Suprapubic skin (tissue), 4 donors: ENCODE measurements around the gene LRCH1. TPM values are rescaled to one million over a fixed set of nuclear protein-coding genes. Genes with fewer than 3 reads are reported as not detected.

Source experiments
- DNase-seq, 2 donors: peaks; one replicate each; pipeline ENCODE4 v3.0.0-alpha.2; 2019; ENCODE audit warnings: low spot score in 2 of 2
- H3K27ac ChIP-seq: fragments of 200-600 bp; sonication (generic); one replicate; pipeline ENCODE4 v1.5.1; 2019
- H3K27me3 ChIP-seq: fragments of 200-600 bp; sonication (generic); one replicate; pipeline ENCODE4 v1.5.1; 2019
- H3K36me3 ChIP-seq: fragments of 200-600 bp; sonication (generic); one replicate; pipeline ENCODE4 v1.5.1; 2019
- H3K4me1 ChIP-seq: fragments of 200-600 bp; sonication (generic); one replicate; pipeline ENCODE4 v1.5.1; 2019
- H3K4me3 ChIP-seq: fragments of 200-600 bp; sonication (generic); one replicate; pipeline ENCODE4 v1.5.1; 2019; ENCODE audit warnings: mild to moderate bottlenecking
- H3K9me3 ChIP-seq: fragments of 200-600 bp; sonication (generic); one replicate; pipeline ENCODE4 v1.5.1; 2019
- EP300 ChIP-seq: sonication (generic); formaldehyde crosslinking; IDR thresholded peaks from one replicate; pipeline ENCODE4 v1.6.1; 2017; ENCODE audit warnings: antibody characterized with exemption
- POLR2A ChIP-seq, 2 donors: fragments of 450-650 bp; IDR thresholded peaks; one replicate each; pipeline ENCODE4 v1.6.1; 2017; ENCODE audit warnings: antibody characterized with exemption in 2 of 2, mild to moderate bottlenecking in 2 of 2, moderate library complexity in 2 of 2
- POLR2AphosphoS5 ChIP-seq, 3 donors: sonication (generic); formaldehyde crosslinking; IDR thresholded peaks; one replicate each; pipeline ENCODE4 v1.6.1; 2017; ENCODE audit warnings: antibody characterized with exemption in 3 of 3
- WGBS: methylation state at CpG from one replicate; pipeline ENCODE4 v1.1.5; 2018; 5-methylcytosine and 5-hydroxymethylcytosine counted together
- total RNA-seq, 4 donors: library from RNA; depleted of rRNA; stranded (reverse); fragments of >200 nt; gene quantifications; one replicate each; pipeline ENCODE4 v1.1.0, GENCODE V29; 2016
- TF ChIP-seq, protein P1 (sequence below), 2 donors: fragments of 200-600 bp in 1 of 2; fragments of 450-650 bp in 1 of 2; sonication (generic) in 1 of 2; IDR thresholded peaks; one replicate each; pipeline ENCODE4 v1.5.1; 2016 to 2019; ENCODE audit warnings: antibody characterized with exemption in 2 of 2, mild to moderate bottlenecking in 1 of 2, moderate library complexity in 1 of 2

The LRCH1 gene
- total RNA-seq, 4 donors from 2014 or later, result 29.1 to 44.7 (median 34.9) TPM

DNA sequence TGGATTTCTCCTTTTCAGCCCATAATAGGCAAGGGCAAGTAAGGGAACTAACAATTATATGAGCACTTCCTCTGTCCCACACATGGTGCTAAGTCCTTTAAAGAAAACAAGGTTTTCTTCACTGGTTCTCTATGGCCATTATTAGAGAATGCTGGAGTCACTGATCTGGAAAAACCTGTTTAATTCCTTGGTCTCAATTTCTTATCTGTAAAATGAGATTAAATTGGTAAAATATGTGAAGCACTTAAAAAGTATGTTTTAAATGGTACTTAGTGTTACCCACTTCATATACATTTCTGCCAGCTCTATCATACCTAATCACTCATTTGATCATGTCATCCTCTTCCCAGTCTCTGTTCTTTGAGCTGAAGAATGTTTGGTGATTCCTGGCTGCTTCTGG lies 39.4 kb downstream of the LRCH1 start:
- no peak for DNase-seq
- no peaks in the 10 kb centered on the region for H3K9me3 ChIP-seq
- peaks cover 43% of the 10 kb centered on the region for H3K4me1 ChIP-seq
- no peak overlapping the region for H3K4me3 ChIP-seq
- no peak overlapping the region for H3K27ac ChIP-seq
- H3K36me3 ChIP-seq, result no peaks in the 10 kb centered on the region
- TF ChIP-seq EP300 (no peak), POLR2AphosphoS5 (IDR thresholded peaks at IDR 0.05) (no peak), POLR2A (IDR thresholded peaks at IDR 0.05) (no peak)
- no peaks in the 10 kb centered on the region for H3K27me3 ChIP-seq

DNA sequence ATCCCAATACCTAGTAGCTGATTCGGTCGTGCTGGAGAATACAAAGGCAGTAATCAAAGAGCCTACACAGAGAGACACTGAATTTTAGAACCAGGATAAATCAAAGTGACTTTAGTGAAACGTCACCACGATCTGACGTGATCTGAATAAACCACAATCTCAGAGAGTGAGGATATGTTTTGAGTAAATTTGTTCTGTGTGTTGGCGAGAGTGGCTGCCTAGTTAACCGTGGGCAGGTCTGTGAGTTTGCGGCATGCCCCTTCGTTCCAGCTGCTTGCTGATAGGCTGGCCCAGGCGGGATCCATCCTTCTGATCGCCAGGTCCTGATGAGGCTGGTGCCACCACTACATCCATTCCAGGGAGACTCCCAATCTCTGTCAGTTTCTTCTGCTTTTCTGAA lies 40.4 kb downstream of the LRCH1 start:
- no peak for DNase-seq
- TF ChIP-seq POLR2AphosphoS5 (IDR thresholded peaks at IDR 0.05), result no peak
- TF ChIP-seq, protein P1, sequence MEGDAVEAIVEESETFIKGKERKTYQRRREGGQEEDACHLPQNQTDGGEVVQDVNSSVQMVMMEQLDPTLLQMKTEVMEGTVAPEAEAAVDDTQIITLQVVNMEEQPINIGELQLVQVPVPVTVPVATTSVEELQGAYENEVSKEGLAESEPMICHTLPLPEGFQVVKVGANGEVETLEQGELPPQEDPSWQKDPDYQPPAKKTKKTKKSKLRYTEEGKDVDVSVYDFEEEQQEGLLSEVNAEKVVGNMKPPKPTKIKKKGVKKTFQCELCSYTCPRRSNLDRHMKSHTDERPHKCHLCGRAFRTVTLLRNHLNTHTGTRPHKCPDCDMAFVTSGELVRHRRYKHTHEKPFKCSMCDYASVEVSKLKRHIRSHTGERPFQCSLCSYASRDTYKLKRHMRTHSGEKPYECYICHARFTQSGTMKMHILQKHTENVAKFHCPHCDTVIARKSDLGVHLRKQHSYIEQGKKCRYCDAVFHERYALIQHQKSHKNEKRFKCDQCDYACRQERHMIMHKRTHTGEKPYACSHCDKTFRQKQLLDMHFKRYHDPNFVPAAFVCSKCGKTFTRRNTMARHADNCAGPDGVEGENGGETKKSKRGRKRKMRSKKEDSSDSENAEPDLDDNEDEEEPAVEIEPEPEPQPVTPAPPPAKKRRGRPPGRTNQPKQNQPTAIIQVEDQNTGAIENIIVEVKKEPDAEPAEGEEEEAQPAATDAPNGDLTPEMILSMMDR (IDR thresholded peaks at IDR 0.05), result no peak
- TF ChIP-seq POLR2A (IDR thresholded peaks at IDR 0.05), result no peak
- no peak for TF ChIP-seq EP300
- H3K36me3 ChIP-seq, result no peaks in the 10 kb centered on the region
- no peaks in the 10 kb centered on the region for H3K9me3 ChIP-seq
- peaks cover 49% of the 10 kb centered on the region for H3K4me1 ChIP-seq
- no peak overlapping the region for H3K27ac ChIP-seq
- no peak overlapping the region for H3K4me3 ChIP-seq
- WGBS, result 83% methylated on average over 11 of the region's 11 CpGs
- H3K27me3 ChIP-seq, result no peaks in the 10 kb centered on the region

DNA sequence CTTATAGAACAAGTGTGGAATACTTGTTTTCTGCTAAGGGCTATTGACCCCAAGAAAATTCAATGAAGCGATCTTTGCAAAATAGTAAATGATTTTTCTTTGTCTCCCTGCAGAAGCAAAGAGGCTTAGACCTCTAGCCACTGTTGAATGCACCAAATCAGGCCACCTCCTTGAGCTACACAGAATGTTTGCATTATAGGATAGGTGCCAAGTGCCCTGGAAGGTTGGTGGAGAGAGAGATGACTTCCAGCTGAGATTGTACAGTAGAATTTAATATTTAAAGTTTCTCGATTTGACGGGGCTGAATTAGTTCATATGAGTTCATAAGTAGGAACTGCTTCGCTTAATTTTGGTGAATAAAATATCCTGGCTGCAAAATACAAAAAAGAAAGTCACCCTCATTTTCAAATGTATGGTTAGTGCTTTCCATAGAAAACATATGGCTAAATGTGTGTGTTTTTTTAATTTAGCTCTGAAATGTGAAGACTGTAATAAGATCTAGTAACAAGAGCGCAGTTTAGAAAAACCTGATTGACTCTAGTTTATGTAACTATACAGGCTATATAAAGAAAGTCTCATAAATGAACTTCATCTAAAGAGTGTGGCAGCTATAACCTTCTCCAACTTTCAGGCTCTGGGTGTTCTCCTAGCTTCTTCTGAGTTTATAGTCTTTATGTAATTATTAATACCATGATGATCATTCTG lies 41.6 kb downstream of the LRCH1 start:
- TF ChIP-seq, protein P1 (IDR thresholded peaks at IDR 0.05), result no peak
- TF ChIP-seq POLR2A (IDR thresholded peaks at IDR 0.05) (no peak), EP300 (no peak), POLR2AphosphoS5 (IDR thresholded peaks at IDR 0.05) (no peak)
- 92% methylated on average over 5 of the region's 5 CpGs for WGBS
- H3K4me1 ChIP-seq, result peaks cover 49% of the 10 kb centered on the region
- H3K4me3 ChIP-seq, result no peak overlapping the region
- H3K27ac ChIP-seq, result peak overlapping the region; percentile 79
- no peaks in the 10 kb centered on the region for H3K9me3 ChIP-seq
- no peaks in the 10 kb centered on the region for H3K36me3 ChIP-seq
- no peak for DNase-seq
- no peaks in the 10 kb centered on the region for H3K27me3 ChIP-seq

DNA sequence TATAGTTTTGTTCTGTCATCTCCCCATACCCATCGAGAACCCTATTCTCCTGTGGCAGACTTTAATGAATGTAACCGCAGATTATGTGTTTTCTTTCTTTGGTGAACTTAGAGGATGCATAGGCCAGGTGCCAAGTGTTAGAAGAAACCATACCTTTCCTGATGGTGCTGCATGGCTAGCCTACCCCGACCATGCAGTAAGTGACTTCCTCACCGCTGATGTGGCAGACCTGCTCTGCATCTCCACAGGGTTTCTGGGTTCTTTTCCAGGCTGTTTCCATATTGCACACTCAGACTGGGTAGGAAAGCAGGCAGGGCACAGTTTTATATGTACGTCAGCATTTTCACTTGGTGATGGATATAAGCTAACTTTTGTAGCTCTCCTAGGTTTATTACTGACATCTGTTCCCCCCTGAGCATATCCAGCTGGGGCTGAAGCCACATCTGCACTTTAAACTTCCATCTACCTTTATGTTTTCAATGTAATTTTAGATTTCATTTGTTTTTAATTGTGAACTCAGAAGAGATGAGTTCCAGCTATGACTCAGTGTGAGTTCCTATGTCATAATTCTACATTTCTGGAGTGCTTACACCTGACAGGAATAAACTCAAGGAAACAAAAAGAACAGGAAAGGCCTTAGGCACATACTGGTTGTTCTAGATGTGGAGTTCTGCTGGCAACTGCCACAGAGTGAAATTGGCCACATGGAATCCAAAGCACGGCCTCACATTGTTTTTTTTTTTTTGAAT lies 42.3 kb downstream of the LRCH1 start:
- TF ChIP-seq, protein P1 (IDR thresholded peaks at IDR 0.05), result no peak
- TF ChIP-seq POLR2A (IDR thresholded peaks at IDR 0.05), result no peak
- no peak for TF ChIP-seq EP300
- no peak for TF ChIP-seq POLR2AphosphoS5 (IDR thresholded peaks at IDR 0.05)
- DNase-seq, result no peak
- Histone ChIP-seq H3K27me3 (no peaks in the 10 kb centered on the region), H3K9me3 (no peaks in the 10 kb centered on the region), H3K27ac (peak overlapping the region; percentile 79), H3K36me3 (no peaks in the 10 kb centered on the region), H3K4me1 (peaks cover 55% of the 10 kb centered on the region), H3K4me3 (no peak overlapping the region)
- WGBS, result 45% methylated on average over 6 of the region's 6 CpGs

DNA sequence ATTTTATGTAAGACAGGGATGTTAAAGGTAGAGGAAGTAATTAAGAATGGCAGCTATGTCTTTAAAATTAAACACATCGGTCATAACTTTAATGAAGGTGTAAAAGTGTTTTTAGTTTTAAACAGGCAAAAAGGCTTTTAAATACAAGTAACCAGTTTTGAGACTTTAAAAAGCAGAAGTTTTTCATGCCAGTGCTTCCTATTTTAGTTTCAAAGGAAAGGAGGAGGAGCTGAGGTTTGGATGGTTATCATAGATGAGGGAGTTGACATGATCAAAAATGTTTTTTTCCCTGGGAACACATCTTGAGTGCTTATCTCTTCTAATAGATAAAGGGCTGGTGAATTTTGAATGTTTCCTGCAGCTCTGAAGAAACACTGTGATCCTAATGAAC lies 42.9 kb downstream of the LRCH1 start:
- Histone ChIP-seq H3K4me3 (no peak overlapping the region), H3K36me3 (no peaks in the 10 kb centered on the region), H3K4me1 (peaks cover 61% of the 10 kb centered on the region), H3K9me3 (no peaks in the 10 kb centered on the region), H3K27me3 (no peaks in the 10 kb centered on the region), H3K27ac (peak overlapping the region; percentile 79)
- TF ChIP-seq, protein P1 (IDR thresholded peaks at IDR 0.05), result no peak
- TF ChIP-seq POLR2AphosphoS5 (IDR thresholded peaks at IDR 0.05) (no peak), EP300 (no peak), POLR2A (IDR thresholded peaks at IDR 0.05) (no peak)
- no peak for DNase-seq
- WGBS, result 18% methylated on average over 1 of the region's 1 CpG
